PFSK-1 (cell line): ENCODE data around the gene IL17F.

Experiments used
- POLR2AphosphoS5 ChIP-seq: IDR thresholded peaks from 2 replicates; pipeline ENCODE4 v1.6.1; 2012; ENCODE audit warnings: low read depth, mild to moderate bottlenecking, control low read depth, low read length, moderate library complexity
- REST ChIP-seq, 2 experiments: IDR thresholded peaks; 2 replicates each; pipeline versions ENCODE4 v1.6.1 to v1.8.0; 2011 to 2012; ENCODE audit warnings: low read depth in 2 of 2, low read length in 2 of 2, control low read depth in 1 of 2, inconsistent platforms in 1 of 2, mild to moderate bottlenecking in 1 of 2, moderate library complexity in 1 of 2; ENCODE audit not compliant: insufficient read depth in 1 of 2
- SIN3A ChIP-seq: IDR thresholded peaks from 2 replicates; pipeline ENCODE4 v1.6.1; 2012; ENCODE audit warnings: mild to moderate bottlenecking, low read length, moderate library complexity, borderline replicate concordance; ENCODE audit not compliant: insufficient read depth

- TF ChIP-seq REST (IDR thresholded peaks at IDR 0.05; ENCODE audit: insufficient read depth in 1 of 2, low read depth in 2 of 2, low read length in 2 of 2) (0 out of 4 replicates have a peak, but pooled peaks of 1 of the 2 experiments have one; percentile 8), SIN3A (no peak), POLR2AphosphoS5 (no peak)
Observed at GRCh38 chr6:52253494-52253893, 9.2 kb upstream of the IL17F start.
